AG10803 (cell line): Measurements from ENCODE around the gene USP30.

ENCODE experiments used
- DNase-seq: peaks from one replicate; pipeline ENCODE4 v3.0.0; 2010; ENCODE audit warnings: low read depth
- H3K4me3 ChIP-seq: 2 replicates; pipeline ENCODE4 v1.5.1; 2011; ENCODE audit warnings: mild to moderate bottlenecking, low read length, control low read depth
- TF ChIP-seq, protein P1 (sequence below): conservative IDR thresholded peaks from 2 replicates; pipeline ENCODE4 v1.5.1; 2011; ENCODE audit warnings: mild to moderate bottlenecking, low read length, control low read depth, inconsistent platforms

Gene USP30

GRCh38 chr12:109109746-109110350, 57.5 kb downstream of the USP30 start:
- TF ChIP-seq, protein P1, sequence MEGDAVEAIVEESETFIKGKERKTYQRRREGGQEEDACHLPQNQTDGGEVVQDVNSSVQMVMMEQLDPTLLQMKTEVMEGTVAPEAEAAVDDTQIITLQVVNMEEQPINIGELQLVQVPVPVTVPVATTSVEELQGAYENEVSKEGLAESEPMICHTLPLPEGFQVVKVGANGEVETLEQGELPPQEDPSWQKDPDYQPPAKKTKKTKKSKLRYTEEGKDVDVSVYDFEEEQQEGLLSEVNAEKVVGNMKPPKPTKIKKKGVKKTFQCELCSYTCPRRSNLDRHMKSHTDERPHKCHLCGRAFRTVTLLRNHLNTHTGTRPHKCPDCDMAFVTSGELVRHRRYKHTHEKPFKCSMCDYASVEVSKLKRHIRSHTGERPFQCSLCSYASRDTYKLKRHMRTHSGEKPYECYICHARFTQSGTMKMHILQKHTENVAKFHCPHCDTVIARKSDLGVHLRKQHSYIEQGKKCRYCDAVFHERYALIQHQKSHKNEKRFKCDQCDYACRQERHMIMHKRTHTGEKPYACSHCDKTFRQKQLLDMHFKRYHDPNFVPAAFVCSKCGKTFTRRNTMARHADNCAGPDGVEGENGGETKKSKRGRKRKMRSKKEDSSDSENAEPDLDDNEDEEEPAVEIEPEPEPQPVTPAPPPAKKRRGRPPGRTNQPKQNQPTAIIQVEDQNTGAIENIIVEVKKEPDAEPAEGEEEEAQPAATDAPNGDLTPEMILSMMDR = no peak
- no peak overlapping the region for H3K4me3 ChIP-seq
- DNase-seq = no peak

GRCh38 chr12:109110988-109111495, 58.7 kb downstream of the USP30 start:
- DNase-seq = peak; percentile 80
- peak overlapping the region; percentile 66 for H3K4me3 ChIP-seq
- TF ChIP-seq, protein P1 = no peak

DNA sequence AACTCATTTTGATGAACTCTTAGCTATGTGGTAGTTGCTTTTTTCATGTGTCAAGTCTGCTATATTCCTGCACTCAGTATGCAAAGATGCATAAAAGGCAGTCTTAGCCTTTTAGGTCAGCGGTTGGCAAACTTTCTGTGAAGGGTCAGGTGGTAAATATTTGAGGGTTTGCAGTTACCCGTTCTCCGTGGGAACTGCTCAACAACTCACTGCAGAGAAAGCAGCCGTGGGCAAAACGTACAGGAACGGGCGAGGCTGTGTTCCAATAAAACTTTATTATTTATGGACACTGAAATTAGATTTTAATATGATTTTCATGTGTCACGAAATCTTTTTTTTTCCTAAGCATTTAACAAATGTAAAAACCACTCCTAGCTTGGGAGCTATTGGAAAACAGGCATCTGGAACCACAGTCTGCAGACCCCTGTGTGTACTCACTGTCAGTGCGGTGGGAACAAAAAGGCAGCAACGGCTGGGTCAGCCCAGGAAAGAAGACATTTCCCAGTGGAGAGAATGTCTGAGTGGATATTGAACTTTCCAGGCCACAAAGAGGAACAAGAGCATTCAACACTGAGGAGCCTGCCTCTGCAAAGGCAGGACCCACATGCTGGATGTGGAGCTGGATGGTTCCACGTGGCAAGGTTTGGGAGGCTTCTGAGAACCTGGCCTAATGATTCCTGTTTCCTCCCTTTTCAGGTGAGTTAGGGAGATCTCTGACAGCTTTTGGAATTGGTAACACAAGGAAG, 60.5 kb downstream of the USP30 start:
- H3K4me3 ChIP-seq = no peak overlapping the region
- DNase-seq = no peak
- TF ChIP-seq, protein P1 = no peak

DNA sequence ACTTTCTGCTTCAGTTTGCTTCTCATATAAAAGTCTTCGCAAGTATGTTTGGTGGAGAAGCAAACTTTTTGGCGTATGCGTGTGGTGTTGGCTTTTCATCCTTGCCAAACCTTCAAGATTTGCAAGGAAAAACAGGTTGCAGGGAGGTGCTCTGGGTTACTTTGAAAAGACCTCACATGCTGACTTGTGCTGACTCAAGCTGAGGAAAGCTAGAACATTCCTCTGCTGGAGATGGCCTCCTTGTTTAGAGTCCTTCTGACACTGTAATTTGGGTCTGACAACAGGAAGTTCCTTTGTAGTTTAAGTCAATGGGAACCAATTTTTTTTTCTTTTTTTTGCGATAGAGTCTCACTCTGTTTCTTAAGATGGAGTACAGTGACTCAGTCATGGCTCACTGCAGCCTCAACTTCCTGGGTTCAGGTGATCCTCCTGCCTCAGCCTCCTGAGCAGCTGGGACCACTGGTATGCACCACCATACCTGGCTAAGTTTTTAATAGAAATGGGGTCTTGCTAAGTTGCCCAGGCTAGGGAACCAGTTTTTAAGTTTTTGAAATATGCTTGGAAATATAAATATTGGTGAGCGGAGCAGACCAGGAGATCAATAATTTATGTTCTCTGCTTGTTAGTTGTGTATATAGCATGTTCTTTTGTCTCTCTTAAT, 61.4 kb downstream of the USP30 start:
- H3K4me3 ChIP-seq = no peak overlapping the region
- no peak for DNase-seq
- TF ChIP-seq, protein P1 = no peak

- TF ChIP-seq, protein P1 = no peak
- no peak for DNase-seq
- no peak overlapping the region for H3K4me3 ChIP-seq
These were observed 62.3 kb downstream of the USP30 start for GRCh38 chr12:109114644-109115043.

DNA sequence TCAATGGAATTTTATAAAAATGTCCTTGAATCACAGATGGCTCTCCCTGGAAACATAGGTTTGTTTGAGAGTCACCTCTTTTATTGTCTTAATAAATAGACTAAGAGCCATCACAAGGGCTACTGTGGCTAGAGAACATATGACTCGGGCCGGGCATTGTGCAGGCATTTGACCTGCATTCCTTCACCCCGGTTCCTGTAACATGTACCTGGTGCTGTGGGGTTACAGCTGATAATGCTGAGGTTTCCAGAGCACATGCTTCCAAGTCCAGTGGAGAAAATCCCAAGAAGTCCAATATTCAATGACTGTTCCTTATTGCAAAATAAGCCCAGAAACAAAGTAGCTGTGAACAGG, 63.0 kb downstream of the USP30 start:
- TF ChIP-seq, protein P1 = no peak
- no peak overlapping the region for H3K4me3 ChIP-seq
- no peak for DNase-seq
